ENCODE data around the gene ARHGAP24. TPM values are rescaled to one million over a fixed set of nuclear protein-coding genes. Genes with fewer than 3 reads are reported as not detected.

Gene ARHGAP24
- total RNA-seq, 1 experiment from 2014 or later = 17.4 TPM

- CTCF ChIA-PET = no interaction called here
- H3K4me3 ChIP-seq (ENCODE audit: low read depth in 2 of 2, low read length in 2 of 2) = no peak overlapping the region
- ATAC-seq (no peak), DNase-seq (ENCODE audit: low read depth, low spot score) (no peak)
- H3K36me3 ChIP-seq (ENCODE audit: control insufficient read depth, insufficient read depth, low read length) = no peaks in the 10 kb centered on the region
- BruUV-seq (replicated peaks) = no TSS peak
- TF ChIP-seq TCF7L2 (IDR thresholded peaks at IDR 0.05; ENCODE audit: low read depth, low read length) (no peak), POLR2AphosphoS5 (IDR thresholded peaks at IDR 0.05; ENCODE audit: low read depth, low read length) (no peak)
- TF ChIP-seq, protein P1, sequence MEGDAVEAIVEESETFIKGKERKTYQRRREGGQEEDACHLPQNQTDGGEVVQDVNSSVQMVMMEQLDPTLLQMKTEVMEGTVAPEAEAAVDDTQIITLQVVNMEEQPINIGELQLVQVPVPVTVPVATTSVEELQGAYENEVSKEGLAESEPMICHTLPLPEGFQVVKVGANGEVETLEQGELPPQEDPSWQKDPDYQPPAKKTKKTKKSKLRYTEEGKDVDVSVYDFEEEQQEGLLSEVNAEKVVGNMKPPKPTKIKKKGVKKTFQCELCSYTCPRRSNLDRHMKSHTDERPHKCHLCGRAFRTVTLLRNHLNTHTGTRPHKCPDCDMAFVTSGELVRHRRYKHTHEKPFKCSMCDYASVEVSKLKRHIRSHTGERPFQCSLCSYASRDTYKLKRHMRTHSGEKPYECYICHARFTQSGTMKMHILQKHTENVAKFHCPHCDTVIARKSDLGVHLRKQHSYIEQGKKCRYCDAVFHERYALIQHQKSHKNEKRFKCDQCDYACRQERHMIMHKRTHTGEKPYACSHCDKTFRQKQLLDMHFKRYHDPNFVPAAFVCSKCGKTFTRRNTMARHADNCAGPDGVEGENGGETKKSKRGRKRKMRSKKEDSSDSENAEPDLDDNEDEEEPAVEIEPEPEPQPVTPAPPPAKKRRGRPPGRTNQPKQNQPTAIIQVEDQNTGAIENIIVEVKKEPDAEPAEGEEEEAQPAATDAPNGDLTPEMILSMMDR (IDR thresholded peaks at IDR 0.05) = no peak
- TF ChIP-seq, protein P2, sequence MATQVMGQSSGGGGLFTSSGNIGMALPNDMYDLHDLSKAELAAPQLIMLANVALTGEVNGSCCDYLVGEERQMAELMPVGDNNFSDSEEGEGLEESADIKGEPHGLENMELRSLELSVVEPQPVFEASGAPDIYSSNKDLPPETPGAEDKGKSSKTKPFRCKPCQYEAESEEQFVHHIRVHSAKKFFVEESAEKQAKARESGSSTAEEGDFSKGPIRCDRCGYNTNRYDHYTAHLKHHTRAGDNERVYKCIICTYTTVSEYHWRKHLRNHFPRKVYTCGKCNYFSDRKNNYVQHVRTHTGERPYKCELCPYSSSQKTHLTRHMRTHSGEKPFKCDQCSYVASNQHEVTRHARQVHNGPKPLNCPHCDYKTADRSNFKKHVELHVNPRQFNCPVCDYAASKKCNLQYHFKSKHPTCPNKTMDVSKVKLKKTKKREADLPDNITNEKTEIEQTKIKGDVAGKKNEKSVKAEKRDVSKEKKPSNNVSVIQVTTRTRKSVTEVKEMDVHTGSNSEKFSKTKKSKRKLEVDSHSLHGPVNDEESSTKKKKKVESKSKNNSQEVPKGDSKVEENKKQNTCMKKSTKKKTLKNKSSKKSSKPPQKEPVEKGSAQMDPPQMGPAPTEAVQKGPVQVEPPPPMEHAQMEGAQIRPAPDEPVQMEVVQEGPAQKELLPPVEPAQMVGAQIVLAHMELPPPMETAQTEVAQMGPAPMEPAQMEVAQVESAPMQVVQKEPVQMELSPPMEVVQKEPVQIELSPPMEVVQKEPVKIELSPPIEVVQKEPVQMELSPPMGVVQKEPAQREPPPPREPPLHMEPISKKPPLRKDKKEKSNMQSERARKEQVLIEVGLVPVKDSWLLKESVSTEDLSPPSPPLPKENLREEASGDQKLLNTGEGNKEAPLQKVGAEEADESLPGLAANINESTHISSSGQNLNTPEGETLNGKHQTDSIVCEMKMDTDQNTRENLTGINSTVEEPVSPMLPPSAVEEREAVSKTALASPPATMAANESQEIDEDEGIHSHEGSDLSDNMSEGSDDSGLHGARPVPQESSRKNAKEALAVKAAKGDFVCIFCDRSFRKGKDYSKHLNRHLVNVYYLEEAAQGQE (IDR thresholded peaks at IDR 0.05; ENCODE audit: insufficient read depth in 1 of 2, low read depth in 2 of 2, low read length in 1 of 2) = no peak
- no peaks in the 10 kb centered on the region for H3K9me3 ChIP-seq (ENCODE audit: control insufficient read depth, insufficient read depth, low read depth, low read length)
- no peak overlapping the region; the same call in 1 of the 2 replicates for H3K27ac ChIP-seq (ENCODE audit: low read length)
- peaks cover 11% of the 10 kb centered on the region for H3K4me1 ChIP-seq (ENCODE audit: control insufficient read depth, insufficient read depth, low read length)
- POLR2A ChIA-PET = no interaction called here
- H3K27me3 ChIP-seq (ENCODE audit: control insufficient read depth, insufficient read depth, low read length) = no peaks in the 10 kb centered on the region
- intact Hi-C loops (cut with micrococcal nuclease; ENCODE audit: unreplicated experiment) = no loop called here
- in situ Hi-C loops (cut with HindIII; ENCODE audit: low pct_unique_long_range_greater_than_20kb, low sequenced_read_pairs) = no loop called here
Observed at GRCh38 chr4:85736571-85736970, 261.6 kb downstream of the ARHGAP24 start.

GRCh38 chr4:85737254-85737653 is 262.3 kb downstream of the ARHGAP24 start:
- Histone ChIP-seq H3K4me3 (ENCODE audit: low read depth in 2 of 2, low read length in 2 of 2) (no peak overlapping the region), H3K27ac (ENCODE audit: low read length) (no peak overlapping the region), H3K27me3 (ENCODE audit: control insufficient read depth, insufficient read depth, low read length) (no peaks in the 10 kb centered on the region), H3K9me3 (ENCODE audit: control insufficient read depth, insufficient read depth, low read depth, low read length) (no peaks in the 10 kb centered on the region), H3K36me3 (ENCODE audit: control insufficient read depth, insufficient read depth, low read length) (no peaks in the 10 kb centered on the region), H3K4me1 (ENCODE audit: control insufficient read depth, insufficient read depth, low read length) (peaks cover 17% of the 10 kb centered on the region)
- CTCF ChIA-PET = no interaction called here
- ATAC-seq (no peak), DNase-seq (ENCODE audit: low read depth, low spot score) (no peak)
- TF ChIP-seq, protein P2 (IDR thresholded peaks at IDR 0.05; ENCODE audit: insufficient read depth in 1 of 2, low read depth in 2 of 2, low read length in 1 of 2) = no peak
- TF ChIP-seq, protein P1 (IDR thresholded peaks at IDR 0.05) = no peak
- TF ChIP-seq TCF7L2 (IDR thresholded peaks at IDR 0.05; ENCODE audit: low read depth, low read length) (no peak), SIN3A (IDR thresholded peaks at IDR 0.05; ENCODE audit: borderline replicate concordance, insufficient read depth, low read depth, low read length) (no peak), POLR2AphosphoS5 (IDR thresholded peaks at IDR 0.05; ENCODE audit: low read depth, low read length) (no peak)
- no TSS peak for BruUV-seq (replicated peaks)
- POLR2A ChIA-PET = no interaction called here
- in situ Hi-C loops (cut with HindIII; ENCODE audit: low pct_unique_long_range_greater_than_20kb, low sequenced_read_pairs) (no loop called here), intact Hi-C loops (cut with micrococcal nuclease; ENCODE audit: unreplicated experiment) (no loop called here)
